OCI-LY3 (cell line): ENCODE measurements around the gene VEZT.

ENCODE experiments used
- H2AFZ ChIP-seq: fragments of 200-600, 300-600 bp; shearing (Covaris generic); 2 replicates; pipeline ENCODE4 v1.6.0; 2014; ENCODE audit warnings: antibody characterized with exemption, low read depth, low read length
- H3K27ac ChIP-seq: fragments of 200-600, 300-600 bp; sonication (generic); 2 replicates; pipeline ENCODE4 v1.5.1; 2014; ENCODE audit warnings: mild to moderate bottlenecking, low read length, moderate library complexity, mixed read lengths
- H3K27me3 ChIP-seq: fragments of 200-600, 300-600 bp; sonication (generic); 2 replicates; pipeline ENCODE4 v1.6.1; 2014; ENCODE audit warnings: low read depth, low read length, mixed read lengths
- H3K36me3 ChIP-seq: fragments of 200-600, 300-600 bp; sonication (generic); replicated peaks from 2 replicates; pipeline ENCODE3; 2014; ENCODE audit warnings: low read depth, low read length, mixed read lengths
- H3K4me1 ChIP-seq: fragments of 300-600, 200-600 bp; sonication (generic); 2 replicates; pipeline ENCODE4 v1.6.1; 2014; ENCODE audit warnings: low read length, mixed read lengths
- H3K4me2 ChIP-seq: fragments of 200-600, 300-600 bp; sonication (generic); 2 replicates; pipeline ENCODE4 v1.6.1; 2014; ENCODE audit warnings: low read length, mixed read lengths
- H3K4me3 ChIP-seq: fragments of 300-600, 200-600 bp; sonication (generic); 2 replicates; pipeline ENCODE4 v1.5.1; 2014; ENCODE audit warnings: antibody characterized with exemption, mild to moderate bottlenecking, low read length, moderate library complexity
- H3K79me2 ChIP-seq: fragments of 300-600, 200-600 bp; shearing (Covaris generic); 2 replicates; pipeline ENCODE4 v1.6.1; 2014; ENCODE audit warnings: mild to moderate bottlenecking, low read length, mixed read lengths
- H3K9ac ChIP-seq: fragments of 300-600, 200-600 bp; shearing (Covaris generic); 2 replicates; pipeline ENCODE4 v1.6.0; 2014; ENCODE audit warnings: mild to moderate bottlenecking, low read length, moderate library complexity
- H3K9me3 ChIP-seq: fragments of 200-600, 300-600 bp; shearing (Covaris generic); 2 replicates; pipeline ENCODE4 v1.6.1; 2014; ENCODE audit warnings: low read length, mixed read lengths; ENCODE audit not compliant: insufficient read depth
- H4K20me1 ChIP-seq: fragments of 200-600, 300-600 bp; sonication (generic); 2 replicates; pipeline ENCODE4 v1.6.1; 2016; ENCODE audit warnings: low read length, mixed read lengths; ENCODE audit not compliant: insufficient read depth
- EZH2phosphoT487 ChIP-seq: fragments of 200-600 bp; shearing (Covaris generic); IDR thresholded peaks from 2 replicates; pipeline ENCODE4 v1.6.1; 2018; ENCODE audit warnings: antibody characterized with exemption, mixed run types, low read depth
- TF ChIP-seq, protein P1 (sequence below): fragments of 200-600, 300-600 bp; sonication (generic); IDR thresholded peaks from 2 replicates; pipeline ENCODE4 v1.5.1; 2014; ENCODE audit warnings: antibody characterized with exemption, low read length, low read depth

VEZT gene

GRCh38 chr12:95277139-95277538, 59.5 kb downstream of the VEZT start:
- Histone ChIP-seq H3K4me3 (no peak overlapping the region), H3K9ac (no peak overlapping the region), H3K27ac (no peak overlapping the region), H3K4me1 (no peaks in the 10 kb centered on the region), H3K27me3 (no peaks in the 10 kb centered on the region), H4K20me1 (no peaks in the 10 kb centered on the region), H3K9me3 (no peaks in the 10 kb centered on the region), H2AFZ (no peak overlapping the region), H3K36me3 (peaks cover 7% of the 10 kb centered on the region), H3K4me2 (no peak overlapping the region), H3K79me2 (no peaks in the 10 kb centered on the region)
- no peak for TF ChIP-seq EZH2phosphoT487
- TF ChIP-seq, protein P1, sequence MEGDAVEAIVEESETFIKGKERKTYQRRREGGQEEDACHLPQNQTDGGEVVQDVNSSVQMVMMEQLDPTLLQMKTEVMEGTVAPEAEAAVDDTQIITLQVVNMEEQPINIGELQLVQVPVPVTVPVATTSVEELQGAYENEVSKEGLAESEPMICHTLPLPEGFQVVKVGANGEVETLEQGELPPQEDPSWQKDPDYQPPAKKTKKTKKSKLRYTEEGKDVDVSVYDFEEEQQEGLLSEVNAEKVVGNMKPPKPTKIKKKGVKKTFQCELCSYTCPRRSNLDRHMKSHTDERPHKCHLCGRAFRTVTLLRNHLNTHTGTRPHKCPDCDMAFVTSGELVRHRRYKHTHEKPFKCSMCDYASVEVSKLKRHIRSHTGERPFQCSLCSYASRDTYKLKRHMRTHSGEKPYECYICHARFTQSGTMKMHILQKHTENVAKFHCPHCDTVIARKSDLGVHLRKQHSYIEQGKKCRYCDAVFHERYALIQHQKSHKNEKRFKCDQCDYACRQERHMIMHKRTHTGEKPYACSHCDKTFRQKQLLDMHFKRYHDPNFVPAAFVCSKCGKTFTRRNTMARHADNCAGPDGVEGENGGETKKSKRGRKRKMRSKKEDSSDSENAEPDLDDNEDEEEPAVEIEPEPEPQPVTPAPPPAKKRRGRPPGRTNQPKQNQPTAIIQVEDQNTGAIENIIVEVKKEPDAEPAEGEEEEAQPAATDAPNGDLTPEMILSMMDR, result no peak

DNA sequence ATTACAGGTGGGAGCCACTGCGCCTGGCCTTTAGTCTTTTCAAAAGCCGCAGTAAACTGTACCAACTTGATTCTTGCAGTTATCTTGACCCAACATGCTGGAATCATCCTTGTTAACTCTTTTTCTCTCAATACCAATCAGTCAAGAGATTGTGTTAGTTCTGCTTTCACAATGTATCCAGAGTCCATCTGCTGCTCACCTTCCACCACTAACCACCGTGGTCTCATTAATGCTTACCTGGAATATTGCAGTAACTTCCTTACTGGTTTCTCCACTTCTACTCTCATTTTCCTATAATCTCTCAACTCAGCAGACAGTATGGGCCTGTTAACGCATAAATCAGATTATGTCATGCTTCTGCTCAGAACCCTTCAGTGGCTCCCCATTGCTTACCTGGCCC, 62.2 kb downstream of the VEZT start:
- H3K4me2 ChIP-seq, result no peak overlapping the region
- H3K36me3 ChIP-seq, result peaks cover 16% of the 10 kb centered on the region
- no peak overlapping the region for H3K27ac ChIP-seq
- no peaks in the 10 kb centered on the region for H3K79me2 ChIP-seq
- no peaks in the 10 kb centered on the region for H4K20me1 ChIP-seq
- H3K4me3 ChIP-seq, result no peak overlapping the region
- no peak overlapping the region for H2AFZ ChIP-seq
- H3K4me1 ChIP-seq, result no peaks in the 10 kb centered on the region
- H3K9me3 ChIP-seq, result no peaks in the 10 kb centered on the region
- H3K9ac ChIP-seq, result no peak overlapping the region
- no peaks in the 10 kb centered on the region for H3K27me3 ChIP-seq
- TF ChIP-seq, protein P1, result no peak
- no peak for TF ChIP-seq EZH2phosphoT487

GRCh38 chr12:95282266-95282665, 64.7 kb downstream of the VEZT start:
- Histone ChIP-seq H3K27me3 (no peaks in the 10 kb centered on the region), H4K20me1 (no peaks in the 10 kb centered on the region), H3K9ac (no peak overlapping the region), H3K27ac (no peak overlapping the region), H3K4me2 (no peak overlapping the region), H2AFZ (no peak overlapping the region), H3K79me2 (no peaks in the 10 kb centered on the region), H3K36me3 (peaks cover 15% of the 10 kb centered on the region), H3K9me3 (no peaks in the 10 kb centered on the region), H3K4me1 (no peaks in the 10 kb centered on the region), H3K4me3 (no peak overlapping the region)
- no peak for TF ChIP-seq EZH2phosphoT487
- TF ChIP-seq, protein P1, result no peak

- Histone ChIP-seq H2AFZ (no peak overlapping the region), H3K27ac (no peak overlapping the region), H3K79me2 (no peaks in the 10 kb centered on the region), H3K9me3 (no peaks in the 10 kb centered on the region), H3K27me3 (no peaks in the 10 kb centered on the region), H3K4me2 (no peak overlapping the region), H3K4me3 (no peak overlapping the region), H4K20me1 (no peaks in the 10 kb centered on the region), H3K9ac (no peak overlapping the region), H3K4me1 (no peaks in the 10 kb centered on the region), H3K36me3 (peaks cover 15% of the 10 kb centered on the region)
- TF ChIP-seq, protein P1, result no peak
- TF ChIP-seq EZH2phosphoT487, result no peak
Measured at GRCh38 chr12:95283371-95283770, 65.8 kb downstream of the VEZT start.
